Testis (tissue), 2 donors: Measurements from ENCODE around the gene ANKS1B.

Source experiments
- CTCF ChIP-seq, 3 experiments: fragments of 450-650 bp in 2 of 3; fragments of 200-600 bp in 1 of 3; sonication (generic) in 1 of 3; IDR thresholded peaks; one replicate each; pipeline ENCODE4 v1.5.1; 2016 to 2019; ENCODE audit warnings: antibody characterized with exemption in 3 of 3, mild to moderate bottlenecking in 2 of 3, moderate library complexity in 1 of 3
- POLR2A ChIP-seq: fragments of 450-650 bp; IDR thresholded peaks from one replicate; pipeline ENCODE4 v1.6.1; 2017; ENCODE audit warnings: antibody characterized with exemption, mild to moderate bottlenecking, moderate library complexity

- TF ChIP-seq CTCF (IDR thresholded peaks at IDR 0.05), result no peak
- TF ChIP-seq POLR2A, result no peak
Observed at GRCh38 chr12:99609455-99610181, 375.1 kb downstream of the ANKS1B start.
